HK-2 (cell line): ENCODE data around the gene TMEM132D.

Experiments used
- DNase-seq: peaks from one replicate; pipeline ENCODE4 v3.0.0-alpha.2; 2018; ENCODE audit not compliant: unreplicated experiment

The TMEM132D gene

GRCh38 chr12:129659961-129660622, 243.7 kb downstream of the TMEM132D start:
- peak; percentile 39 for DNase-seq

GRCh38 chr12:129657179-129657578, 246.6 kb downstream of the TMEM132D start:
- DNase-seq = no peak

- DNase-seq = no peak
These were observed 251.9 kb downstream of the TMEM132D start for GRCh38 chr12:129651951-129652350.

GRCh38 chr12:129641926-129642325, 261.9 kb downstream of the TMEM132D start:
- DNase-seq = no peak

- no peak for DNase-seq
These were observed 268.7 kb downstream of the TMEM132D start for GRCh38 chr12:129635021-129635685.

- DNase-seq = no peak
These were observed 272.5 kb downstream of the TMEM132D start for GRCh38 chr12:129631316-129631715.

GRCh38 chr12:129629901-129630300, 273.9 kb downstream of the TMEM132D start:
- no peak for DNase-seq

- no peak for DNase-seq
These were observed 281.3 kb downstream of the TMEM132D start for GRCh38 chr12:129622566-129622965.

- DNase-seq = no peak
These were observed 284.6 kb downstream of the TMEM132D start for GRCh38 chr12:129619271-129619670.

GRCh38 chr12:129617849-129618248, 286.0 kb downstream of the TMEM132D start:
- DNase-seq = no peak

GRCh38 chr12:129615001-129615400, 288.8 kb downstream of the TMEM132D start:
- DNase-seq = no peak

GRCh38 chr12:129614221-129614885, 289.5 kb downstream of the TMEM132D start:
- no peak for DNase-seq

- DNase-seq = no peak
These were observed 290.5 kb downstream of the TMEM132D start for GRCh38 chr12:129613314-129613713.

GRCh38 chr12:129610601-129611120, 293.2 kb downstream of the TMEM132D start:
- no peak for DNase-seq

GRCh38 chr12:129607756-129608155, 296.1 kb downstream of the TMEM132D start:
- no peak for DNase-seq

- DNase-seq = peak; percentile 10
These were observed 296.5 kb downstream of the TMEM132D start for GRCh38 chr12:129607301-129607700.

- no peak for DNase-seq
These were observed 297.6 kb downstream of the TMEM132D start for GRCh38 chr12:129606239-129606638.

GRCh38 chr12:129605666-129606065, 298.2 kb downstream of the TMEM132D start:
- no peak for DNase-seq

GRCh38 chr12:129604506-129604905, 299.3 kb downstream of the TMEM132D start:
- DNase-seq = no peak

- DNase-seq = no peak
These were observed 304.4 kb downstream of the TMEM132D start for GRCh38 chr12:129599406-129599805.

- no peak for DNase-seq
These were observed 309.7 kb downstream of the TMEM132D start for GRCh38 chr12:129594098-129594497.

- DNase-seq = no peak
These were observed 311.4 kb downstream of the TMEM132D start for GRCh38 chr12:129592449-129592848.

GRCh38 chr12:129589503-129589902, 314.3 kb downstream of the TMEM132D start:
- no peak for DNase-seq
